Stomach (tissue), 9 donors: Measurements from ENCODE around the gene PRAME. TPM values are rescaled to one million over a fixed set of nuclear protein-coding genes. Genes with fewer than 3 reads are reported as not detected.

Experiments
- DNase-seq, 2 donors: peaks; one replicate each; pipeline versions ENCODE4 v3.0.0 to v3.0.0-alpha.2; 2013 to 2019
- H3K27ac ChIP-seq, 5 donors: fragments of 200-600 bp in 4 of 5; sonication (generic) in 4 of 5; one replicate each; pipeline ENCODE4 v1.5.1; 2013 to 2019; ENCODE audit warnings: mild to moderate bottlenecking in 1 of 5, moderate library complexity in 1 of 5
- H3K27me3 ChIP-seq, 3 donors: fragments of 200-600 bp; sonication (generic); one replicate each; pipeline ENCODE4 v1.5.1; 2017 to 2019; ENCODE audit warnings: mixed run types in 1 of 3
- H3K36me3 ChIP-seq, 4 donors: fragments of 200-600 bp; sonication (generic); 1 replicate in 3 of 4; 2 replicates in 1 of 4; pipeline ENCODE4 v1.5.1; 2016 to 2019
- H3K4me1 ChIP-seq, 4 donors: fragments of 200-600 bp; sonication (generic); one replicate each; pipeline ENCODE4 v1.5.1; 2016 to 2019
- H3K4me3 ChIP-seq, 4 donors: fragments of 200-600 bp; sonication (generic) in 3 of 4; one replicate each; pipeline ENCODE4 v1.5.1; 2016 to 2019; ENCODE audit warnings: mild to moderate bottlenecking in 1 of 4
- H3K9me3 ChIP-seq, 4 donors: fragments of 200-600 bp; sonication (generic); one replicate each; pipeline ENCODE4 v1.5.1; 2016 to 2019
- CTCF ChIP-seq, 7 experiments: fragments of 450-650 bp in 4 of 7; fragments of 200-600 bp in 3 of 7; sonication (generic) in 3 of 7; IDR thresholded peaks; one replicate each; pipeline ENCODE4 v1.5.1; 2016 to 2019; ENCODE audit warnings: antibody characterized with exemption in 7 of 7, control low read depth in 2 of 7, mild to moderate bottlenecking in 1 of 7
- EP300 ChIP-seq: sonication (generic); formaldehyde crosslinking; IDR thresholded peaks from one replicate; pipeline ENCODE4 v1.6.1; 2017; ENCODE audit warnings: antibody characterized with exemption
- POLR2A ChIP-seq, 4 donors: fragments of 450-650 bp; IDR thresholded peaks; one replicate each; pipeline ENCODE4 v1.6.1; 2016; ENCODE audit warnings: antibody characterized with exemption in 4 of 4, control low read depth in 2 of 4, mild to moderate bottlenecking in 1 of 4, moderate library complexity in 1 of 4
- POLR2AphosphoS5 ChIP-seq, 3 donors: sonication (generic); formaldehyde crosslinking; IDR thresholded peaks; one replicate each; pipeline ENCODE4 v1.6.1; 2016; ENCODE audit warnings: antibody characterized with exemption in 3 of 3
- WGBS, 5 donors: extraction: QIAGEN DNeasy Blood & Tissue Kit in 3 of 5; methylation state at CpG; one replicate each; pipeline versions ENCODE4 v1.1.5 to v1.1.7; 2013 to 2018; 5-methylcytosine and 5-hydroxymethylcytosine counted together
- intact Hi-C: fragments of 100-400 bp; cut with DNase I; formaldehyde crosslinking; loops from one replicate; pipeline ENCODE4 v1.15.1; 2023; ENCODE audit warnings: low total_unique reads
- polyA plus RNA-seq, 3 donors: library from polyadenylated mRNA; stranded (reverse); fragments of 200-250 nt; gene quantifications; one replicate each; pipeline ENCODE4 v1.2.3, GENCODE V29; 2013
- total RNA-seq, 5 donors: library from RNA; depleted of rRNA; stranded (reverse); fragments of >200 nt; gene quantifications; one replicate each; pipeline versions ENCODE4 v1.1.0 to v1.2.3, GENCODE V29; 2014 to 2016
- donor health status: healthy with polysubstance abuse.
- donor health status: Bipolar disorder and iron deficiency.
- donor health status: healthy.

PRAME gene
- total and polyA plus RNA-seq, 8 donors = not detected

- no peak for DNase-seq
- H3K4me3 ChIP-seq = no peak overlapping the region
- 82 to 90% (median 84%) methylated on average over 6 to 8 of the region's 8 CpGs for WGBS, 5 donors
- H3K27me3 ChIP-seq = peaks cover 0 to 4% (median 0%) of the 10 kb centered on the region in 3 donors
- no peak overlapping the region for H3K27ac ChIP-seq
- no peaks in the 10 kb centered on the region for H3K9me3 ChIP-seq
- intact Hi-C loops = no loop called here
- no peaks in the 10 kb centered on the region for H3K4me1 ChIP-seq
- no peaks in the 10 kb centered on the region for H3K36me3 ChIP-seq
- TF ChIP-seq EP300 (no peak), POLR2A (IDR thresholded peaks at IDR 0.05) (no peak), POLR2AphosphoS5 (IDR thresholded peaks at IDR 0.05) (no peak), CTCF (IDR thresholded peaks at IDR 0.05) (no peak)
Measured at GRCh38 chr22:22550789-22551434, 8.2 kb downstream of the PRAME start.

- Histone ChIP-seq H3K4me3 (no peak overlapping the region), H3K27ac (no peak overlapping the region), H3K36me3 (no peaks in the 10 kb centered on the region), H3K4me1 (no peaks in the 10 kb centered on the region), H3K27me3 (peaks cover 0 to 5% (median 4%) of the 10 kb centered on the region in 3 donors), H3K9me3 (no peaks in the 10 kb centered on the region)
- TF ChIP-seq EP300 (no peak), POLR2AphosphoS5 (IDR thresholded peaks at IDR 0.05) (no peak), CTCF (IDR thresholded peaks at IDR 0.05) (no peak)
- intact Hi-C loops = no loop called here
- WGBS, 5 donors = 37 to 69% (median 50%) methylated on average over 1 of the region's 1 CpG
- DNase-seq = no peak
Measured at GRCh38 chr22:22548910-22549309, 10.2 kb downstream of the PRAME start.

GRCh38 chr22:22548317-22548716 is 10.7 kb downstream of the PRAME start:
- Histone ChIP-seq H3K4me1 (no peaks in the 10 kb centered on the region), H3K27ac (no peak overlapping the region), H3K27me3 (peaks cover 0 to 5% (median 4%) of the 10 kb centered on the region in 3 donors), H3K9me3 (no peaks in the 10 kb centered on the region), H3K36me3 (no peaks in the 10 kb centered on the region), H3K4me3 (no peak overlapping the region)
- intact Hi-C loops = no loop called here
- TF ChIP-seq EP300 (no peak), POLR2A (IDR thresholded peaks at IDR 0.05) (no peak), CTCF (IDR thresholded peaks at IDR 0.05) (no peak), POLR2AphosphoS5 (IDR thresholded peaks at IDR 0.05) (no peak)
- WGBS, 5 donors = 69 to 76% (median 73%) methylated on average over 9 of the region's 9 CpGs
- DNase-seq = no peak

GRCh38 chr22:22547692-22548300 is 11.3 kb downstream of the PRAME start:
- no peak overlapping the region for H3K4me3 ChIP-seq

More at GRCh38 chr22:22547692-22548300, 11.3 kb downstream of the PRAME start:
- TF ChIP-seq POLR2AphosphoS5 (IDR thresholded peaks at IDR 0.05) = no peak
- TF ChIP-seq POLR2A (IDR thresholded peaks at IDR 0.05) = no peak
- TF ChIP-seq EP300 = no peak
- no peak for TF ChIP-seq CTCF (IDR thresholded peaks at IDR 0.05)
- intact Hi-C loops = no loop called here
- Histone ChIP-seq H3K4me1 (no peaks in the 10 kb centered on the region), H3K27ac (no peak overlapping the region), H3K27me3 (peaks cover 0 to 7% (median 5%) of the 10 kb centered on the region in 3 donors), H3K36me3 (no peaks in the 10 kb centered on the region), H3K9me3 (no peaks in the 10 kb centered on the region)
- DNase-seq = no peak
- WGBS, 5 donors = 32 to 54% (median 44%) methylated on average over 3 of the region's 3 CpGs
